ENCODE measurements around the gene KCNJ13.

The KCNJ13 gene

DNA sequence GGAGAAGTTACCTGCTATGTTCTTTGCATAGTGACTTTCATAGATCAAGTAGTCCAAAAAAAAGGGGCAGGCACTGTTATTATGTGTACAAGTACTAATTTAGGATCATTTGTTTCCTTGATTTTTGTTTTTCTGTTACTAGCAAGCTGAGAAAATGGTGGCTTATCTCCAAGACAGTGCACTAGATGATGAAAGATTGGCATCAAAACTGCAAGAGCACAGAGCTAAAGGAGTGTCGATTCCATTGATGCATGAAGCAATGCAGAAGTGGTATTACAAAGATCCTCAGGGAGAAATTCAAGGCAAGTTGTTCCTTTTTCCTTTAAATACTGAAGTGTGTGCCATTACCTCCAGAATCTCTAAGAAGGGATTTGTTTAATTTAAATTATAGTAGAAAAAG lies 19.6 kb upstream of the KCNJ13 start:
- Histone ChIP-seq H3K36me3 (ENCODE audit: control insufficient read depth, insufficient read depth, low read length) (no peaks in the 10 kb centered on the region), H3K9ac (no peak overlapping the region), H3K4me1 (peaks cover 10% of the 10 kb centered on the region), H3K9me3 (ENCODE audit: control insufficient read depth, low read length) (no peaks in the 10 kb centered on the region), H3K79me2 (peaks cover 2% of the 10 kb centered on the region), H3K27ac (peak overlapping the region; percentile 27), H3K4me2 (ENCODE audit: low read length) (peak overlapping the region; percentile 60), H3K4me3 (ENCODE audit: low read depth, low read length) (peak overlapping the region; percentile 44), H3K27me3 (ENCODE audit: control insufficient read depth, insufficient read depth, low read length) (no peaks in the 10 kb centered on the region), H2AFZ (no peak overlapping the region)
- TF ChIP-seq, protein P1, sequence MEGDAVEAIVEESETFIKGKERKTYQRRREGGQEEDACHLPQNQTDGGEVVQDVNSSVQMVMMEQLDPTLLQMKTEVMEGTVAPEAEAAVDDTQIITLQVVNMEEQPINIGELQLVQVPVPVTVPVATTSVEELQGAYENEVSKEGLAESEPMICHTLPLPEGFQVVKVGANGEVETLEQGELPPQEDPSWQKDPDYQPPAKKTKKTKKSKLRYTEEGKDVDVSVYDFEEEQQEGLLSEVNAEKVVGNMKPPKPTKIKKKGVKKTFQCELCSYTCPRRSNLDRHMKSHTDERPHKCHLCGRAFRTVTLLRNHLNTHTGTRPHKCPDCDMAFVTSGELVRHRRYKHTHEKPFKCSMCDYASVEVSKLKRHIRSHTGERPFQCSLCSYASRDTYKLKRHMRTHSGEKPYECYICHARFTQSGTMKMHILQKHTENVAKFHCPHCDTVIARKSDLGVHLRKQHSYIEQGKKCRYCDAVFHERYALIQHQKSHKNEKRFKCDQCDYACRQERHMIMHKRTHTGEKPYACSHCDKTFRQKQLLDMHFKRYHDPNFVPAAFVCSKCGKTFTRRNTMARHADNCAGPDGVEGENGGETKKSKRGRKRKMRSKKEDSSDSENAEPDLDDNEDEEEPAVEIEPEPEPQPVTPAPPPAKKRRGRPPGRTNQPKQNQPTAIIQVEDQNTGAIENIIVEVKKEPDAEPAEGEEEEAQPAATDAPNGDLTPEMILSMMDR (IDR thresholded peaks at IDR 0.05), result no peak

DNA sequence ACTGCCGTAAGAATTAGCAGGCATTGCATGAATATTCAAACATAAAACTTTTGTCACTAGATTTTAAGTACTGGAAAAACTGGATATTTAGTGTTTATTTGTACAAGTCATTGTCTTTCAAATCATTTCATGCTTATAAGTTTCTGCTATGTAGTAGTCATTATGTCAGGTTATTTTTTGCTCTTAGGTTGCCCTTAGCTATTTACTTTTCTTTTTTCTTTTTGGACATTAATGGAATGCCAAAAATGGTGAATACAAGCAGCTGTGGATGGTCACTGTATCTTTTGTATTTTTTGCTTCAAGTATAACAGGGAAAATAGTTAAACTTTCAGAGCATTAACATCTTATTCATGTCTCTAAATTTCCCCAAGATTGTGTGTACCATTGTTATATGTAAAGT lies 18.6 kb upstream of the KCNJ13 start:
- Histone ChIP-seq H3K9ac (no peak overlapping the region), H3K27ac (no peak overlapping the region), H3K4me3 (ENCODE audit: low read depth, low read length) (no peak overlapping the region), H3K36me3 (ENCODE audit: control insufficient read depth, insufficient read depth, low read length) (no peaks in the 10 kb centered on the region), H3K9me3 (ENCODE audit: control insufficient read depth, low read length) (no peaks in the 10 kb centered on the region), H3K4me2 (ENCODE audit: low read length) (no peak overlapping the region), H3K4me1 (peaks cover 10% of the 10 kb centered on the region), H3K27me3 (ENCODE audit: control insufficient read depth, insufficient read depth, low read length) (no peaks in the 10 kb centered on the region), H3K79me2 (no peaks in the 10 kb centered on the region), H2AFZ (no peak overlapping the region)
- TF ChIP-seq, protein P1 (IDR thresholded peaks at IDR 0.05), result no peak

DNA sequence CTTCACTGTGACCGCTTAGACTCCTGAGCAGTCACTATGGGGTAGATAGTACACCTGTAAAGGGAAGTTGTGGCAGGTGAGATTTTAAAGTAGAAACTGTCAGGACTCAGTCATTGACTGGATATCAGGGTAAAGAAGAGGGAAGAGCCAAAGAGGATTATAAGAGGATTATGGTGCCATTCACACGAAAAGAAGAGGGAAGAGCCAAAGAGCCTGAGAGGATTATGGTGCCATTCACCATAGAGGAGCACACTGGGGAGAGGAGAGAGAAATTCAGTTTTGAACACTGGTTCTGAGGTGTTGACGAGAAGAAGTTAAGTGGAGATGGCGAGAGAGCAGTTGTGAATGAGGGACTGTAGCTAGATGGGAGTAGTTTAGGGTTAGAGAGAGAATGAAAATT lies 16.9 kb upstream of the KCNJ13 start:
- H3K4me3 ChIP-seq (ENCODE audit: low read depth, low read length), result no peak overlapping the region
- H2AFZ ChIP-seq, result no peak overlapping the region
- H3K79me2 ChIP-seq, result no peaks in the 10 kb centered on the region
- H3K4me1 ChIP-seq, result peaks cover 10% of the 10 kb centered on the region
- H3K9ac ChIP-seq, result no peak overlapping the region
- TF ChIP-seq, protein P1 (IDR thresholded peaks at IDR 0.05), result no peak
- H3K9me3 ChIP-seq (ENCODE audit: control insufficient read depth, low read length), result no peaks in the 10 kb centered on the region
- H3K36me3 ChIP-seq (ENCODE audit: control insufficient read depth, insufficient read depth, low read length), result no peaks in the 10 kb centered on the region
- no peak overlapping the region for H3K4me2 ChIP-seq (ENCODE audit: low read length)
- no peak overlapping the region for H3K27ac ChIP-seq
- H3K27me3 ChIP-seq (ENCODE audit: control insufficient read depth, insufficient read depth, low read length), result no peaks in the 10 kb centered on the region

DNA sequence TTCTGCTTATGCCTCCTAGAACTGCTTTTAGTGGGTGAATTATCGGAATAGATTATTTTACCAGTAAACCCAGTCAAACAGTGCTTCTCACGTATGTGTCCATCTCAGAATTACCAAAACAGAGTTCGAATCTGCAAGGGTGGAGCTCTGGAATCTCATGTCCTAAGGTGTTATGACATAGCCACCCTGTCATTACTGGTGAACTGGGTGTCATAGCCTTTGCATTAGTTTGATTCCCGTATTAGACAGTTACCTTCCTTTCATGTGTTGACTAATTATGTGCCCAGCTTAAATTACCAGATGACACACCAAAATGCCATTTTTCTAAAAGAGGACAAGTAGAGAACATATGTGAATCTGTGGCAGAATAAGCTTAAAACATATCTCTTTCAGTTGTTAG lies 15.2 kb upstream of the KCNJ13 start:
- Histone ChIP-seq H2AFZ (no peak overlapping the region), H3K27ac (no peak overlapping the region), H3K79me2 (no peaks in the 10 kb centered on the region), H3K27me3 (ENCODE audit: control insufficient read depth, insufficient read depth, low read length) (no peaks in the 10 kb centered on the region), H3K9ac (no peak overlapping the region), H3K36me3 (ENCODE audit: control insufficient read depth, insufficient read depth, low read length) (no peaks in the 10 kb centered on the region), H3K9me3 (ENCODE audit: control insufficient read depth, low read length) (no peaks in the 10 kb centered on the region), H3K4me2 (ENCODE audit: low read length) (no peak overlapping the region), H3K4me3 (ENCODE audit: low read depth, low read length) (no peak overlapping the region), H3K4me1 (peaks cover 10% of the 10 kb centered on the region)
- TF ChIP-seq, protein P1 (IDR thresholded peaks at IDR 0.05), result no peak

DNA sequence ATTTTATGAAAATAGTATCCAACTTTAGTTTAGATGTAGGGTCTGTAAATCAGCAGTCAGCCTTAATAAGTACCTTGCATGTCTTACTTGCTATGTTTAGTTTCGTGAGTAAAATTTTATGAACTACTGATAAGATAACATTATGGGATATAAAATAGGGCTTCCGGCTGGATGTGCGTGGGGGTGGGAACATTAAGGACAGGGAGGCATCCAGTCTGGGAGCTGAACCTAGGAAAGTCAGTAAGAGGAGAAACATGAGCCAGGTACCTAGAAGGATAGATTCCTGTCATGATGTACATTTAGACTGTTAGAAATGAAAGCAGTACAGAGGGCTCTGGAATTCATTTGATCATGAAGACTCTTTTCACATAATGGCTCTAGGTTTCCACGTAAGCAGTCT lies 12.7 kb upstream of the KCNJ13 start:
- Histone ChIP-seq H2AFZ (no peak overlapping the region), H3K79me2 (peaks cover 4% of the 10 kb centered on the region), H3K4me2 (ENCODE audit: low read length) (no peak overlapping the region), H3K9me3 (ENCODE audit: control insufficient read depth, low read length) (no peaks in the 10 kb centered on the region), H3K27me3 (ENCODE audit: control insufficient read depth, insufficient read depth, low read length) (no peaks in the 10 kb centered on the region), H3K4me1 (no peaks in the 10 kb centered on the region), H3K4me3 (ENCODE audit: low read depth, low read length) (no peak overlapping the region), H3K27ac (no peak overlapping the region), H3K9ac (no peak overlapping the region), H3K36me3 (ENCODE audit: control insufficient read depth, insufficient read depth, low read length) (no peaks in the 10 kb centered on the region)
- TF ChIP-seq, protein P1 (IDR thresholded peaks at IDR 0.05), result no peak

Measured in parathyroid adenoma (tissue), 2 donors.